H9 (cell line): Measurements from ENCODE around the gene PACS1. TPM values are rescaled to one million over a fixed set of nuclear protein-coding genes. Genes with fewer than 3 reads are reported as not detected.

Experiments
- DNase-seq: peaks from one replicate; pipeline ENCODE4 v3.0.0-alpha.2; 2017
- H2AFZ ChIP-seq: one replicate; pipeline ENCODE4 v1.6.1; 2013; ENCODE audit warnings: mild to moderate bottlenecking, low read length, control low read depth, moderate library complexity
- H2AK5ac ChIP-seq: 2 replicates; pipeline ENCODE4 v1.6.1; 2013; ENCODE audit warnings: low read length, control low read depth, mixed read lengths; ENCODE audit not compliant: insufficient read length
- H2BK120ac ChIP-seq: one replicate; pipeline ENCODE4 v1.6.1; 2013; ENCODE audit warnings: low read depth, mild to moderate bottlenecking, low read length, control low read depth, inconsistent platforms; ENCODE audit not compliant: poor library complexity, severe bottlenecking
- H2BK12ac ChIP-seq: 2 replicates; pipeline ENCODE4 v1.6.1; 2013; ENCODE audit warnings: low read length, control low read depth, mixed read lengths, low read depth; ENCODE audit not compliant: insufficient read length
- H2BK15ac ChIP-seq: 2 replicates; pipeline ENCODE4 v1.6.1; 2013; ENCODE audit warnings: low read depth, low read length, control low read depth
- H2BK20ac ChIP-seq: one replicate; pipeline ENCODE4 v1.6.1; 2013; ENCODE audit warnings: low read depth, mild to moderate bottlenecking, low read length, control low read depth, inconsistent platforms; ENCODE audit not compliant: poor library complexity, severe bottlenecking
- H2BK5ac ChIP-seq: 2 replicates; pipeline ENCODE4 v1.6.1; 2013; ENCODE audit warnings: low read length, control low read depth, mixed read lengths; ENCODE audit not compliant: insufficient read length
- H3K14ac ChIP-seq: 2 replicates; pipeline ENCODE4 v1.6.1; 2013; ENCODE audit warnings: low read length, control low read depth; ENCODE audit not compliant: insufficient read depth
- H3K18ac ChIP-seq: 2 replicates; pipeline ENCODE4 v1.6.1; 2013; ENCODE audit warnings: low read depth, mild to moderate bottlenecking, mixed read lengths, low read length, control low read depth; ENCODE audit not compliant: insufficient read length
- H3K23ac ChIP-seq: 2 replicates; pipeline ENCODE4 v1.6.1; 2013; ENCODE audit warnings: low read length, control low read depth, mixed read lengths, low read depth; ENCODE audit not compliant: insufficient read length
- H3K23me2 ChIP-seq: 2 replicates; pipeline ENCODE4 v1.6.1; 2013; ENCODE audit warnings: low read depth, mild to moderate bottlenecking, mixed read lengths, low read length, control low read depth; ENCODE audit not compliant: insufficient read length, poor library complexity, severe bottlenecking
- H3K27ac ChIP-seq: 2 replicates; pipeline ENCODE4 v1.5.1; 2013; ENCODE audit warnings: low read length, control low read depth, mixed read lengths, low read depth; ENCODE audit not compliant: insufficient read length
- H3K27me3 ChIP-seq: 2 replicates; pipeline ENCODE4 v1.6.1; 2013; ENCODE audit warnings: low read length, control low read depth, inconsistent platforms; ENCODE audit not compliant: insufficient read depth
- H3K4ac ChIP-seq: 2 replicates; pipeline ENCODE4 v1.6.1; 2013; ENCODE audit warnings: low read depth, mild to moderate bottlenecking, control low read depth, inconsistent platforms, low read length, moderate library complexity
- H3K4me1 ChIP-seq: 2 replicates; pipeline ENCODE4 v1.6.1; 2013; ENCODE audit warnings: low read length, control low read depth, inconsistent platforms; ENCODE audit not compliant: insufficient read depth
- H3K4me2 ChIP-seq: 2 replicates; pipeline ENCODE4 v1.6.1; 2013; ENCODE audit warnings: low read length, control low read depth, mixed read lengths; ENCODE audit not compliant: insufficient read length, insufficient read depth
- H3K56ac ChIP-seq: 2 replicates; pipeline ENCODE4 v1.6.1; 2013; ENCODE audit warnings: low read depth, mild to moderate bottlenecking, mixed read lengths, low read length, control low read depth; ENCODE audit not compliant: insufficient read length
- H3K79me1 ChIP-seq: 2 replicates; pipeline ENCODE4 v1.6.1; 2013; ENCODE audit warnings: low read depth, mild to moderate bottlenecking, moderate library complexity, low read length, control low read depth, inconsistent platforms; ENCODE audit not compliant: insufficient read depth, poor library complexity, severe bottlenecking
- H3K79me2 ChIP-seq: 2 replicates; pipeline ENCODE4 v1.6.1; 2013; ENCODE audit warnings: low read length, control low read depth, inconsistent platforms; ENCODE audit not compliant: insufficient read depth
- H3K9ac ChIP-seq: 2 replicates; pipeline ENCODE4 v1.6.1; 2013; ENCODE audit warnings: low read length, control low read depth, mixed read lengths; ENCODE audit not compliant: insufficient read length; ENCODE audit errors: extremely low read depth
- H3K9me3 ChIP-seq: one replicate; pipeline ENCODE4 v1.6.1; 2013; ENCODE audit warnings: low read depth, low read length, inconsistent platforms; ENCODE audit not compliant: control insufficient read depth
- H3T11ph ChIP-seq: one replicate; pipeline ENCODE4 v1.6.1; 2013; ENCODE audit warnings: mild to moderate bottlenecking, low read length, control low read depth, inconsistent platforms
- H4K20me1 ChIP-seq: one replicate; pipeline ENCODE4 v1.6.1; 2013; ENCODE audit not compliant: control insufficient read depth, insufficient read length, insufficient read depth
- H4K5ac ChIP-seq: 2 replicates; pipeline ENCODE4 v1.6.1; 2013; ENCODE audit warnings: low read depth, mild to moderate bottlenecking, mixed read lengths, low read length, control low read depth; ENCODE audit not compliant: insufficient read length
- H4K8ac ChIP-seq: replicated peaks from 2 replicates; pipeline ENCODE4 v1.6.1; 2013; ENCODE audit warnings: low read length, control low read depth, mixed read lengths, low read depth; ENCODE audit not compliant: insufficient read length
- H4K91ac ChIP-seq: 2 replicates; pipeline ENCODE4 v1.6.1; 2013; ENCODE audit warnings: low read depth, mild to moderate bottlenecking, moderate library complexity, mixed read lengths, low read length, control low read depth; ENCODE audit not compliant: insufficient read length
- H3K27ac Mint-ChIP-seq, 3 experiments: 2 replicates in 2 of 3; 3 replicates in 1 of 3; pipeline ENCODE4 v1.8.0; 2020 to 2021; ENCODE audit warnings: mixed read lengths in 3 of 3, mild to moderate bottlenecking in 1 of 3, moderate library complexity in 1 of 3
- H3K27me3 Mint-ChIP-seq: 2 replicates; pipeline ENCODE4 v1.8.0; 2021; ENCODE audit warnings: low read depth, mild to moderate bottlenecking, moderate library complexity, mixed read lengths
- H3K36me3 Mint-ChIP-seq, 3 experiments: 2 replicates in 2 of 3; 3 replicates in 1 of 3; pipeline ENCODE4 v1.8.0; 2020 to 2021; ENCODE audit warnings: low read depth in 3 of 3, mixed read lengths in 3 of 3; ENCODE audit not compliant: insufficient read depth in 1 of 3
- H3K4me1 Mint-ChIP-seq, 2 experiments: 2 replicates each; pipeline ENCODE4 v1.8.0; 2020; ENCODE audit warnings: mixed read lengths in 2 of 2
- H3K4me3 Mint-ChIP-seq, 2 experiments: 2 replicates in 1 of 2; 3 replicates in 1 of 2; pipeline ENCODE4 v1.8.0; 2020 to 2021; ENCODE audit warnings: mild to moderate bottlenecking in 2 of 2, mixed read lengths in 2 of 2, moderate library complexity in 1 of 2
- H3K9me3 Mint-ChIP-seq, 2 experiments: 2 replicates in 1 of 2; 3 replicates in 1 of 2; pipeline ENCODE4 v1.8.0; 2020; ENCODE audit warnings: mild to moderate bottlenecking in 2 of 2, mixed read lengths in 2 of 2, moderate library complexity in 1 of 2
- CTCF ChIP-seq: fragments of 200-600 bp; sonication (generic); conservative IDR thresholded peaks from 3 replicates; pipeline ENCODE4 v1.8.0; 2021; ENCODE audit warnings: antibody characterized with exemption, mild to moderate bottlenecking
- WGBS: extraction: QIAGEN DNeasy Blood & Tissue Kit; methylation state at CpG from one replicate; pipeline ENCODE4 v1.1.7; 2013; ENCODE audit warnings: missing lambda C conversion rate, low lambda C conversion rate, mixed read lengths; ENCODE audit not compliant: insufficient read length; ENCODE audit errors: extremely low coverage; 5-methylcytosine and 5-hydroxymethylcytosine counted together
- total RNA-seq: library from RNA; stranded (reverse); gene quantifications from 2 replicates; pipeline ENCODE4 v1.2.1, GENCODE V29; 2021

Gene PACS1
- total RNA-seq, 1 experiment from 2014 or later, result 35.5 TPM

GRCh38 chr11:66287211-66287888 lies 217.3 kb downstream of the PACS1 start:
- no peak overlapping the region for H2BK20ac ChIP-seq
- peaks cover 8% of the 10 kb centered on the region; the same call in 1 of the 2 replicates for H3K27me3 ChIP-seq
- no peaks in the 10 kb centered on the region for H3K9me3 ChIP-seq
- peaks cover 1% of the 10 kb centered on the region; the same call in 1 of the 2 replicates for H3K79me2 ChIP-seq
- H3K27ac Mint-ChIP-seq, result no peak overlapping the region
- H2AK5ac ChIP-seq, result no peak overlapping the region
- no peak overlapping the region for H2BK5ac ChIP-seq
- H3K9ac ChIP-seq, result no peak overlapping the region
- H2BK15ac ChIP-seq, result no peak overlapping the region
- H4K20me1 ChIP-seq, result no peaks in the 10 kb centered on the region
- H3K9me3 Mint-ChIP-seq, result no peaks in the 10 kb centered on the region; a peak in 1 of 5 replicates
- no peaks in the 10 kb centered on the region for H3K79me1 ChIP-seq
- no peak overlapping the region for H3K4ac ChIP-seq
- H3K27ac ChIP-seq, result no peak overlapping the region
- no peak for DNase-seq
- no peak overlapping the region for H3K23ac ChIP-seq
- H3K56ac ChIP-seq, result no peak overlapping the region
- no peak overlapping the region for H3K18ac ChIP-seq
- H3K23me2 ChIP-seq, result peaks cover 13% of the 10 kb centered on the region
- WGBS, result no CpG with 5 or more reads among the region's 10 CpGs
- peaks cover 23% of the 10 kb centered on the region for H3K27me3 Mint-ChIP-seq
- H3K4me1 Mint-ChIP-seq, result peaks cover 18 to 25% of the 10 kb centered on the region in 2 experiments
- no peak overlapping the region for H4K5ac ChIP-seq
- no peak for TF ChIP-seq CTCF
- no peak overlapping the region for H2BK12ac ChIP-seq
- H3K4me3 Mint-ChIP-seq, result peak overlapping the region; percentile 72 to 86
- H4K91ac ChIP-seq, result no peak overlapping the region
- H3K14ac ChIP-seq, result no peak overlapping the region
- peaks cover 0 to 9% (median 6%) of the 10 kb centered on the region in 3 experiments; a peak in 5 of 7 replicates for H3K36me3 Mint-ChIP-seq
- H3K4me1 ChIP-seq, result peaks cover 6% of the 10 kb centered on the region
- no peak overlapping the region for H3T11ph ChIP-seq
- no peak overlapping the region for H4K8ac ChIP-seq
- no peak overlapping the region for H3K4me2 ChIP-seq
- no peak overlapping the region for H2AFZ ChIP-seq
- H2BK120ac ChIP-seq, result no peak overlapping the region
